ENCODE measurements around the gene FXYD2. TPM values are rescaled to one million over a fixed set of nuclear protein-coding genes. Genes with fewer than 3 reads are reported as not detected.

Gene FXYD2
- total RNA-seq, 4 donors from 2014 or later: 0.34 to 4.0 (median 1.9) TPM; not detected in 1

- TF ChIP-seq CTCF (IDR thresholded peaks at IDR 0.05; ENCODE audit: low read depth): no peak
Measured at GRCh38 chr11:117818041-117818873, 6.3 kb downstream of the FXYD2 start.

- TF ChIP-seq CTCF (IDR thresholded peaks at IDR 0.05; ENCODE audit: low read depth): no peak
Measured at GRCh38 chr11:117817368-117818040, 7.0 kb downstream of the FXYD2 start.

- no peak for TF ChIP-seq CTCF (IDR thresholded peaks at IDR 0.05; ENCODE audit: low read depth)
Measured at GRCh38 chr11:117816846-117817367, 7.6 kb downstream of the FXYD2 start.

GRCh38 chr11:117816151-117816741, 8.3 kb downstream of the FXYD2 start:
- TF ChIP-seq CTCF (IDR thresholded peaks at IDR 0.05; ENCODE audit: low read depth): no peak

GRCh38 chr11:117815262-117815803, 9.2 kb downstream of the FXYD2 start:
- TF ChIP-seq CTCF (IDR thresholded peaks at IDR 0.05; ENCODE audit: low read depth): no peak

GRCh38 chr11:117814766-117815261, 9.7 kb downstream of the FXYD2 start:
- TF ChIP-seq CTCF (IDR thresholded peaks at IDR 0.05; ENCODE audit: low read depth): no peak
